ENCODE results near the gene TET3.

The TET3 gene

DNA sequence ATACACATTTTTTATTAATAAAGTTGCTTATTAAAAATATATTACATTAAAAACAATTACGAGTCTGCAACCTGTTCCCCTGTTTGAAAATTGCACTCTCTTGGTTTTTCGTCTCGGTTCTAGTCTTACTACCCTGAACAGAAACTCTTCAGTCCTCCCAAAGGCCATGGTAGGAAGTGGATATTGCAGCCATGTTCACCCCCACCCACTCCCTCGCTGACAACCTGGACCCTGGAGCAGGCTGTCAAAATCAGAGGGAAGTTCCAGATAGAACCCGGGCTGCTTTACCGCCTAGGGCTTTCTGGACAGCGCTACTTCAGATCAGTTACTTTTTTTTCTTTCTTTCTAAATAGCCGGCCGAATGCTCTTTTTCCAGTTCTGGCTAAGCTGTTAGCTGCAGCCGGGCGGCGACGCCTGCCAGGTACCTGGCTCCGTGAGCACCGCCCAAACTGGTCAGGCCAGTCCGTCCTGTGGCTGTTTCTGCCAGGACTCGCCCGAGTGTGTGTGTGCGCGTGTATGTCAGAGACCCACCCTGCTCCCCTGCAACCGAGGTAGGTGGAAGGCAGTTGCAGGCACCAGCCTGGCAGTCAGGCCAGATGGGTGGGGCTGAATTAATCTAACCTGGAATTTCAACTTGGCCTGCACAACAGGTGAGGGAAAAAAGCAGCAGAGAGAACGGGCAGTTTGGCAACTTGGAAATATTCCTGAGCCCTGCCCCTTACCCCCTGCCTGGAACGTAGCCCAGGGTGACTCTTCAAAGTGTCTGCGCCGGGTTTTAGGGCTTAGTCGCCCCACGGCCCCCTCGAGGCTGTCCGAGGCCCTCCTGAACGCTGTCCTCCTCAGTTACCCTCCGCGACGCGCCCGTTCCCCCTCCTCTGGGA is 1.1 kb upstream of the TET3 start:
- DNase-seq (ENCODE audit: low read depth, low spot score): no peak

DNA sequence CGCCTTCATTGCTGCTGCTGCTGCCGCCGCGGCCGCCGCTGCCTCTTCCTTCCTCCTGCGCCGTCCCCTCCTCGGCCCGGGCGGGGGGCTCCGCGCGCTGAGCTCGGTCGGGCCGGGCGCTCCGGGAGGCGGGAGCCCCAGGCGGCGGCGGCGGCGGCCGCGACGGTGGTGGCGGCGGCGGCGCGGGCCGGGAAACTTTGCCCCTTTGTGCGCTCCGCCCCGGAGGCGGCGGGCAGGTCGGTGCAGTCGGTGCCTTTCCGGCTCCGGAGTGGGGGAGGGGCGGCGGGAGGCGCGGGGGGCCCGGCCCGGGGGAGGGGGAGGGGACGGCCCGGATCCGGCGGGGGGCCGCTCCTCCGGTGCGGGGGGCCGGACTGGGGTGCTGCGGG is 205 bp downstream of the TET3 start:
- no peak for DNase-seq (ENCODE audit: low read depth, low spot score)
- H3K4me3 ChIP-seq (ENCODE audit: low read length): peak overlapping the region; percentile 61; the same call in 1 of the 2 replicates

More for the DNA sequence above, 1.1 kb upstream of the TET3 start:
- peak overlapping the region; percentile 61 for H3K4me3 ChIP-seq (ENCODE audit: low read length)

DNA sequence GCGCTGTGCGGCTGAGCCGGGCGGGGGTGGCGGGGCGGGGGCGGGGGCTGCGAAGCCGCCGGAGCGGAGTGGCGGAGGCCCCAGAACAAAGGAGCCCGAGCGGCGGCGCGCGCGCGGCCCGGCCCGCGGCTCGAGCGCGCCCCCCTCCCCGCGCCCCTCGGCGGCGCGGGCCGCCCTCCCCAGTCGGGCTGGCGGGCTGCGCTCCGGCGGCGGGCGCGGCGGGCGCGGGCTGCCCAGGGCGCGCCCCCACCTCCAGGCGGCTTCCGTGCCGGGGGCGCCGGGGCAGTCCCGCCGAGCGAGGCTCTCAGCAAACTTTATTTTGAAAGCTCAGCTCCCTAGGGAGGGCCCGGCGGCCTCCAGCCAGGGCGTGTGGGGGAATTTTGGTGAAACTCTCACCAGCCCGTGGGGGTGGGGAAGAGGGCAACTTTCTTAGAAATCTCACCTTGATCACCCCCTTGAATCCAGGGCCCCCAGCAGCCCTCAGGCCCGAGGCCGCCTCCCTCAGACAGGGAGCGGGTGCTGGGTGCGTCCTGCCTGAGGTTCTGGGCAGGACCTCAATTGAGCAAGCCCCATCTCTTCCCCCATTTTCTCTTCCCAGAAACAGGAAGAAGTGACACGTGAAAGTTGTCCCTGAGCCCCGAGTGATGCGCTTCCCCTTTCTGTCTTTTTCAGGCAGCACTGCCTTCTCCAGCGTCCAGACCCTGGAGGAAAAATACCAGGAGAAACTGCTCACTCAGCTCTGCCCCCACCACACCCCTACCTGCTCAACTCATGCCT is 786 bp downstream of the TET3 start:
- no peak for DNase-seq (ENCODE audit: low read depth, low spot score)
- H3K4me3 ChIP-seq (ENCODE audit: low read length): peak overlapping the region; percentile 69

DNA sequence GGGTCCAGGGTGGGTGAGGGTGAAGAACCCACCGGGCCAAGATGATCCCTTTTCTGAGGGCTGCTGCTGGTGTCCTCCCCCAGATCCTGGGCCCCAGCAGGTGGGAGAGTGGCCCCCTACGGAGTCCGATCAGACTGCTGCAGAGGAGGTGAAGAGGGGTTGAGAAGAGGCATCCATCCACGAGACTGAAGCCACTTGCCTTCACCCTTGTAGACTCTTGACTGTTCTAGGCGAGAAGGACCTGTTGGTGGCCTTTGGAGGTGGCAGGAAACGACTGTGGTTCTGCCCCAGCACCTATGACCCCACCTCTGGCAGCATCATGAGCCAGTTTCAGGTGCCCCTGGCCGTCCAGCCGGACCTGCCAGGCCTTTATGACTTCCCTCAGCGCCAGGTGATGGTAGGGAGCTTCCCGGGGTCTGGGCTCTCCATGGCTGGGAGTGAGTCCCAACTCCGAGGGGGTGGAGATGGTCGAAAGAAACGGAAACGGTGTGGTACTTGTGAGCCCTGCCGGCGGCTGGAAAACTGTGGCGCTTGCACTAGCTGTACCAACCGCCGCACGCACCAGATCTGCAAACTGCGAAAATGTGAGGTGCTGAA is 1.5 kb downstream of the TET3 start:
- DNase-seq (ENCODE audit: low read depth, low spot score): no peak

DNA sequence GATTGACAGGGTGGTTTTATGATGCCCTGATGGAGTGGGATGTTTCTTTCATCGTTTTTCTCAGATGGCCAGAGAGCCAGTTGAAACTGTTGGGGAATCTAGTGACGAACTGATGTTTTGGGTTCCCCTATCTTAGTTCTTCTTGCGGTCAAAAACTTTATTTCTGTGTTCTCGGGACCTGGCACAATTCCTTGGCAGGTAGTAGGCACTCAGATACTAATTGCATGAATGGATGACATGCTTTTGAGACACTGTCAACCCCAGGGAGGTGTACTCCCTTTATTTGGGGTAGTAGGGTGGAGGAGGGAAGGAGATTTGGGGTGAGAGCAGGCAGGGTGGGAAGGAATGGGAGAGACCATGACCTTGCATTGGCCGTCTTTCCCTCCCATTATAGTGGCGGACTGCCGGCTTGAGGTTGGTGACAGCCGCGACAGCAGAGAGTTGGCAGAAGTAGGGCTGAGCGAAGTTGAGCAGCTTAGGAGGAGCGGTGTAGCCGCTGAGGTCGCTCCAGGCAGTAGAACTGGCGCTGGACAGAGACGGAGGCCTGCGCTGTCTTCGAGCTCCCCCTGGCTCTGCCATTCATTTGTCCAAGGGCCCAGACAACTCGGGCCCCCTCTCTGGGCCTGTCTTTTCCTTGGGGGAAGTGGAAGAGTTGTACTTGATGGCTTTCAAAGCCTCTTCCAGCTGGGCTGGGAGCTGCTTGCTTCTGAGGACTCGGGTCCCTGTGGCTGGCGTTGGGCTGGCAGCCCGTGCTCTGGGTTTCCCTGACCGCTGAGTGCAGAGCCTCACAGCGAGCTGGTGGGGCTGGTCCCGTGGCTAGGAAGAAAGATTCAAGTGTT is 2.6 kb downstream of the TET3 start:
- no peak for DNase-seq (ENCODE audit: low read depth, low spot score)
- H3K4me3 ChIP-seq (ENCODE audit: low read length): no peak overlapping the region

More for the DNA sequence above, 1.5 kb downstream of the TET3 start:
- H3K4me3 ChIP-seq (ENCODE audit: low read length): peak overlapping the region; percentile 69

DNA sequence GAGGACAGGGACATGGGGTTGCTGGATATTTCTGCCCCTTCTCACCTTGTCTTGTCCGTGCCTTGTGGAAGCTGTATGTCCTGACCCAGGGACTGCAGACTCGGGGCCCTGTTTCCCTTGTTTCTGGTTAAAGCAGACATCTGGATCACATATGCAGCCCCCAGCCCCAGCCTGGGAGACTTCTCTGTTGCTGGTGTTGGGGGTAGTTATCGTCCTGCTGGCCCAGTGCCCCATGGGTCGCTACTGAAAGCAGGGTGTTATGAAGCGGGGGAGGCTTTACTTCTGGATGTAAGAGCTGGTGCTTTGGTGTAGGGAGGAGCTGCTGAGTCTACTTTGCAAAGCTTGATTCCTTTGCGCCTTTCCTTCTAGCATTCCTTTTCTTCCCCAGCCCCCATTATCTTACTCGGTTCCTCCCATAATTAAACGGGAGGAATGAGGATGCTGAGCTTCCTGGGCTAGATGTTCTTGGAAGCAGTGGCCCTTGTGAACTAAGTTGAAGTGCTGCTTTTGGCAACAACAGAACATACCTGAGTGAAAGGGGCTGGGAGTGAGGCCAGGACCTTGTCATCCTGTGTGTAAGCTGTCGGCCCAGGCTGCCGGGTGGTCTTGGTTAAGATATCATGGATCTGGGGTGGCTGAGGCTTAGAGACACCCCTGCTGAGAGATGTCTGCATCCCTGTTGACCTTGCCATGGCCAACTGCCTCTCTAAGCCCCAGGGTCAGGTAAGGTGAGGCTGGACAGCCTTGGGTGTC is 3.4 kb downstream of the TET3 start:
- H3K4me3 ChIP-seq (ENCODE audit: low read length): no peak overlapping the region
- DNase-seq (ENCODE audit: low read depth, low spot score): no peak

DNA sequence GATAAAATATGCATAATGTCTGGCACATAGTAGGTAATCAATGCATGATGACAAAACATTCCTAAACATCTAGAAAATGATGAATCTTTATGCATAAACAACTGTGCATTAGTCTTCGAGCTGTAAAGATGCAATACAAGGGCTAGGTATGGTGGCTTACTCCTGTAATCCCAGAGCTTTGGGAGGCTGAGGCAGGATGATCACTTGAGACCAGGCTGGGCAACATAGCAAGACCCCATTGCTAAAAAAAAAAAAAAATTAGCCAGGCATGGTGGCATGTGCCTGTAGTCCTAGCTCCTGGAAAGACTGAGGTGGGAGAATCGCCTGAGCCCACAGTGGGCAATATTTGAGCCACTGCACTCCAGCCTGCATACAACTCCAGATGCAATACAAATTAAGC is 5.3 kb downstream of the TET3 start:
- H3K4me3 ChIP-seq (ENCODE audit: low read length): no peak overlapping the region
- no peak for DNase-seq (ENCODE audit: low read depth, low spot score)

DNA sequence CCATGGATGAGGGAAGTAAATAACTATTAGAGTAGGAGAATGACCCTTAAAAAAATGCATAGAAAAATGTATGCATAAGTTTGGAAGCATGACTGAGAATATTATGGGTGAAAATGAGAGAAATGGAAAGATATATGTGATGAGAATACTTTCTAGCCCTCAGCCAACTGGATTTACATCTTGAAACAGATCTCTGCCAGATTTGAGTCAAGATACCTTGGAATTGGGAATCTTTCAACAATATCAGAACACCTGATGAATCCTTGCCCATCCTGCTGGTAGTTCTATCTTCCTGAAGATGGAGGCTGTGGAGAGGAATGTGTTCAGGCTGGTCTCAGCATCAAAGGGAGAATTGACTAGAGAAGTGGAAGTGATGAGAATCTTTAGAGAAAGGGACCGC is 5.8 kb downstream of the TET3 start:
- DNase-seq (ENCODE audit: low read depth, low spot score): no peak
- no peak overlapping the region for H3K4me3 ChIP-seq (ENCODE audit: low read length)

DNA sequence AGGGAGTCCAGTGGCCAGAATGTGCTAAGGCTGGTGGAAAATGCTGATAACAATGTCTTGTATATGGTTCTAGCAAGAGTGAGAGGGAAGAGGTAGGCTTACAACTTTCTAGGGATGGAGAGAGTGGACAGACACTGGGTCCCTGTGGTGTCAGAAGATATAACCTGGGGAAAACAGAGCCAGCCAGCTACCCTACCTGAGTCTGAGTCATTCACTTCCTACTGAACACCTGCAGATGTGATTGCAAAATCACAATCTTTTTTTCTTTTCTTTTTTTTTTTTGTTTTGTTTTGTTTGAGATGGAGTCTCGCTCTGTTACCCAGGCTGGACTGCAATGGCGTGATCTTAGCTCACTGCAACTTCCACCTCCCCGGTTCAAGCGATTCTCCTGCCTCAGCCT is 7.3 kb downstream of the TET3 start:
- H3K4me3 ChIP-seq (ENCODE audit: low read length): no peak overlapping the region

DNA sequence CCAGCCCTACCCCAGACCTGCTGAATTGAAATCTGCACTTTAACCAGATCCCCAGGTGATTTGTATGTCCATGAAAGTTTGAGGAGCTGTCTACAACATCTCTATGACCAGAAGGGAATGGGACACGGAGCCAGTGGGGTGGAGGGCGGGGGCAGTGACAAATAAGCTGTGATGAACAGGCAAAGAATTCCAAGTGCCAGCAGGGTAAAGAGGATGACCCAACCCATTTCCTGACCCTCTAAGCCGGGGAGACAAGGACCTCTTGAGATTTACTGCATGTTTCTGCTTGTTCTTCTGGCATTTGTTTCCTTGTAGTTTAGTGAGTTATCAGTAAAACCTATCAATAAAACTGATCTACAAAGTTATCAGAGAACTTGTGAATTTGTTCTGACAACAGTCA is 8.7 kb downstream of the TET3 start:
- no peak for DNase-seq (ENCODE audit: low read depth, low spot score)
- no peak overlapping the region for H3K4me3 ChIP-seq (ENCODE audit: low read length)

More for the DNA sequence above, 7.3 kb downstream of the TET3 start:
- DNase-seq (ENCODE audit: low read depth, low spot score): no peak

DNA sequence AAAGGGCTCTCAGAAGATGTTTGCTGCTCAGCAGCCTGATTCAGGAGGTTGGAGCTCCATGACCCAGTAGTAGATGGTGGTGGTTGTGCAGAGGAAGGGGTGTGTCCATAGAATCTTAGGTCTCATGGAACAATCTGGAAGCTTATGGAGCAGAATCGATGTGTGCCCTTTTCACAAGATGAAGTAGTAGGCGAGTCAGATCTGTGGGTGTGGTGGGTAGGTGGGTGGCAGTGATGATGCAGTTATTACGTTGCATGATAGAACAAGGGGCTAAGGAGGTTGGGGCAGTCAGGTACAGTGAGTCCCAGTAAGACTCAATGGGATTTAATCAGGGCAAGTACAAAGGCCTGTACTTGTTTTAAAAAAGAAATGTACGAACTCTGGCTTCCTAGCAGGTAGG is 9.1 kb downstream of the TET3 start:
- DNase-seq (ENCODE audit: low read depth, low spot score): no peak
- H3K4me3 ChIP-seq (ENCODE audit: low read length): no peak overlapping the region

DNA sequence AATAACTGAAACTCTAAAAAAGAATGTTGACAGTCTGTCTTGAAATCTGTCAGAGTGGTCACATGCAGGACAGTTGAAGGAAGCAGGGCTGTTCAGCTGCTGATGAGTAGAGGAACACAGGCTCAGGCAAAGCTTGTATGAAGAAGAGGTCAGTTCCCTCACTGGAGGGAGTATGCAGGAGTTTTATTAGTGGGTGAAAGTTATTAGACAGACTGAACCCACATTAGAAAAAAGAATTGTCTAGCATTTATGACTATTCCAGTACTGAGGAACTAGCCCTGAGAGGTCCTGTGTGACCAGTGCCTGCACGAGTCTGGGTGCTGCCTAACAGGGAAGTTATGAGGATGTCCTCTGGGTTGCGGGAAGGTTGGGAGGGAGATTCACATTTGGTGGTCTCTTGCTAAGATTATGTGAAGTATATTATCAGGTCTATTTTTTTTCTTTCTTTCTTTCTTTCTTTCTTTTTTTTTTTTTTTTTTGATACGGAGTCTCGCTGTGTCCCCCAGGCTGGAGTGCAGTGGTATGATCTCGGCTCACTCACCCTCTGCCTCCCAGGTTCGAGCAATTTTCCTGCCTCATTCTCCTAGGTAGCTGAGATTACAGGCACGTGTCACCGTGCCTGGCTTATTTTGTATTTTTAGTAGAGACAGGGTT is 9.6 kb downstream of the TET3 start:
- no peak overlapping the region for H3K4me3 ChIP-seq (ENCODE audit: low read length)
- no peak for DNase-seq (ENCODE audit: low read depth, low spot score)

DNA sequence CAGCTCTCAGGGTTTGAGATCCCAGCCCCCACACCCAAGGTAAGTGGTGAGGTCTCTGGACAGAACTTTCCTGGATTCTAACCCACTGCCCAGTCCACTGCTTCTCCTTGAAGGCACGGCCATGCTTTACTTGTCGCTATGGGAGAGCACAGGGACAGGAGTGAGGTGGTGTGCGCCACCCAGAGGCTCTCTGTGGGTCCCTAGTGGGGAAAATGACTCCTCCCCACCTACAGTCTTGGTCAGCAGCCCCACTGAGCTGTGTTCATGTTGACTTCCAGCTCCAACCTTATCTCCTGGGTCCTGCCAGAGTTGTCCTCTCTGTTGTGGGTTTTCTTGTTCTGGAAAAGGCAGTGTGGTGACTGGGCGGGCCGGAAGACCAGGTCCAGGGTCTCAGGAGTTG is 11.1 kb downstream of the TET3 start:
- no peak for DNase-seq (ENCODE audit: low read depth, low spot score)
- H3K4me3 ChIP-seq (ENCODE audit: low read length): no peak overlapping the region

DNA sequence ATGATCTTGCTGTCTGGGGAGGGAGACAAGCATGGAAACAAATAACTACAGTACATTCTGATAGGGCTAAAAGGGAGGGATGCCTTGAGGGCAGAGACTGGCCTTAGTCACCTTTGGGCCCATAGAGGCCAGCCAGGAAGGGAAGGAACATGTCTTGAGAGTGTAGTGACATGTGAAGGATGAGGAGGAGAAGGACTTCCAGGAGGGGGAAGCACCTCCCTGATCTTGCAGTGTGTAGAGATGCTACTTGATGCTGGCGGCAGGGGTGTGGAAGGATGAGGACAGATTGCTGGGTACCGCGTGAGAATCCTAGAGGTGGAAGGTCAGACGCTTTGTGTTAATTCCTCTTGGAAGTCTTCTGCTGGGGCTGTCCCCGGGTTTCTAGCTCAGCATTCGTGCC is 13.1 kb downstream of the TET3 start:
- H3K4me3 ChIP-seq (ENCODE audit: low read length): no peak overlapping the region

DNA sequence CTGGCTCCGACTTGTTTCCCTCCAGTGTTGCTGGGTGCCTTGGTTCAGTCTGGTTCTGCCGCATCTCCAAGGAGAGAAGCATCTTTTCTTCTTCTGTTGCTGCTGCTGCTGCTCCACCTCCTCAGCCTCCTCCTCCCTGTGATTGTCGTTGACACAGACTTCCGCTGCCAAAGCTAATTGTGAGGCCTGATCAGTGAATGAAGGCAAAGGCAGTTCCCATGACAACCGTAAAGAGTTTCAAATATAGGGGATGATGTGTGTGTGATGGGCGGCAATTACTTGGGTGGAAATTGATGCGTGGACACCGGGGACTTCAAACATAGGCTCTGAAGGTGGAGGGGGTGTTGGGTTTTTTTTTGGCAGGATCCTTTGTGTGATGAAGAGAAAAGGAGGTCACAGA is 13.7 kb downstream of the TET3 start:
- H3K4me3 ChIP-seq (ENCODE audit: low read length): no peak overlapping the region
- no peak for DNase-seq (ENCODE audit: low read depth, low spot score)

More for the DNA sequence above, 13.1 kb downstream of the TET3 start:
- no peak for DNase-seq (ENCODE audit: low read depth, low spot score)

DNA sequence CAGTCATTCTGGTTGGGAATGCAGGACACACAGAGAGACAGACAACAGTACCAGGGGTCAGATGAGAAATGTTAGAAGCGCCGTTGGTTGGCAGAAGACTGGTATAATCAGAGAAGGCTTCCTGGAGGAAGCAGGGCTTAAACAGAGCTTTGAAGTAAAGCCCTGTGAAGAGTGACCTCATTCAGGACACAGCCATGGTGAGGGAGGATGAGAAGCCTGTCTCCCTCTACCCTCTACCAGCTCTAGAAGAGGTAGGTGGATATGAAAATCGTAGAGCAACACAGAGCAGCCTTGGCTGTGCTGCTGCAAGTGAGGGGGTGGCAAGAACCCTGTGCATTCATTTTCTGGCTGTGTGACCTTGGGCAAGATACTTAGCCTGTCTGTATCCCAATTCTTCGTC is 14.2 kb downstream of the TET3 start:
- no peak overlapping the region for H3K4me3 ChIP-seq (ENCODE audit: low read length)
- no peak for DNase-seq (ENCODE audit: low read depth, low spot score)

DNA sequence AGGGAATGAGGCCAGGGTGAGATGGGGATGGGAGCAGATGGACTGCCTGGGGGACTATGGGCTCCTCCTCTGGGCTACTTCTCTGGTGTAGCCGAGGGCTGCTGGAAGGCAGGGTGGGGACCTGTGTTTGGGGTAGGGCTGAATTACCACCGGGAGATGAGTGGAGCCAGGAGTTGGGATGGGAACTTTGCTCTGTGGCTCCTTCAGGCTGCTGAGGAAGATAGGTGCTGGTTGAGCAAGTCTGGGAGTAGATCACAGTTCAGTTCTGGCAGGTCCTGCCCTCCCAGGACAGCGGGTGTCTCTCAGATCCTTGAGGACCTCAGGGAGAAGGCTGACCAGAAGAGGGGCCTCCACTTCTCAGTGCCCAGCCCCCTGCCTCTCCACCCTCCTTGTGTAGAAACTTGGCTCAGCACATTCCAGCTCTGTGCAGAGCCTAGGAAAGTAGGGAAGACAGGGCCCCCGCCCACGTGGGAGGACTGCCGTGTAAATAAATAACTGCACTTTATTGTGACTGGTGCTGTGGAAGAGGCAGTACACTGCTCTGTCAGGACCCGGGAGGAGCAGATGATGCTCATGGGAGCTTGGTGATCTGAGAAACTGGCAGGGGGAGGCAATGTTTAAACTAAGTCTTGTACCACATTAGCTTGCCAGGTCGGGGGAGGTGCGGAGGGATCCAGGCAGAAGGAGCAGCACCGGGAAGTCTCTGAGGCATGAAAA is 15.3 kb downstream of the TET3 start:
- no peak overlapping the region for H3K4me3 ChIP-seq (ENCODE audit: low read length)
- no peak for DNase-seq (ENCODE audit: low read depth, low spot score)

All from Jurkat, Clone E6-1 (cell line).